Left colon (tissue), 2 donors: ENCODE data around the gene NEUROG2. TPM values are rescaled to one million over a fixed set of nuclear protein-coding genes. Genes with fewer than 3 reads are reported as not detected.
"Not testable (repeated sequence)": the region's sequence is repeated elsewhere in the genome, so short reads cannot be mapped to it uniquely, and the experiment has no call there.

Experiments
- ATAC-seq: fragments of 200-7000 bp; cut with Tn5 transposase; one replicate; pipeline ENCODE4 v1.9.1; 2020; ENCODE audit warnings: mild to moderate bottlenecking, moderate library complexity
- DNase-seq, 2 donors: peaks; one replicate each; pipeline ENCODE4 v3.0.0-alpha.2; 2020
- intact Hi-C, 2 donors: fragments of 100-400 bp; cut with DNase I in 1 of 2; cut with micrococcal nuclease in 1 of 2; formaldehyde crosslinking; loops; one replicate each; pipeline versions ENCODE4 v1.11.2 to v1.14.0; 2022; cut with DNase I, micrococcal nuclease
- total RNA-seq, 2 donors: library from RNA; stranded (reverse); fragmentation: NEBNext Ultra II Directional; extraction: Animal tissue kit (Norgen Biotek cat#: 25700); gene quantifications; one replicate each; pipeline ENCODE4 v1.2.1, GENCODE V29; 2021
- donor health status: DM: no; HTN: no; CAD: no.
- donor health status: DM: yes; HTN: yes; CAD: no.

NEUROG2 gene
- total RNA-seq, 2 donors from 2014 or later = not detected

DNA sequence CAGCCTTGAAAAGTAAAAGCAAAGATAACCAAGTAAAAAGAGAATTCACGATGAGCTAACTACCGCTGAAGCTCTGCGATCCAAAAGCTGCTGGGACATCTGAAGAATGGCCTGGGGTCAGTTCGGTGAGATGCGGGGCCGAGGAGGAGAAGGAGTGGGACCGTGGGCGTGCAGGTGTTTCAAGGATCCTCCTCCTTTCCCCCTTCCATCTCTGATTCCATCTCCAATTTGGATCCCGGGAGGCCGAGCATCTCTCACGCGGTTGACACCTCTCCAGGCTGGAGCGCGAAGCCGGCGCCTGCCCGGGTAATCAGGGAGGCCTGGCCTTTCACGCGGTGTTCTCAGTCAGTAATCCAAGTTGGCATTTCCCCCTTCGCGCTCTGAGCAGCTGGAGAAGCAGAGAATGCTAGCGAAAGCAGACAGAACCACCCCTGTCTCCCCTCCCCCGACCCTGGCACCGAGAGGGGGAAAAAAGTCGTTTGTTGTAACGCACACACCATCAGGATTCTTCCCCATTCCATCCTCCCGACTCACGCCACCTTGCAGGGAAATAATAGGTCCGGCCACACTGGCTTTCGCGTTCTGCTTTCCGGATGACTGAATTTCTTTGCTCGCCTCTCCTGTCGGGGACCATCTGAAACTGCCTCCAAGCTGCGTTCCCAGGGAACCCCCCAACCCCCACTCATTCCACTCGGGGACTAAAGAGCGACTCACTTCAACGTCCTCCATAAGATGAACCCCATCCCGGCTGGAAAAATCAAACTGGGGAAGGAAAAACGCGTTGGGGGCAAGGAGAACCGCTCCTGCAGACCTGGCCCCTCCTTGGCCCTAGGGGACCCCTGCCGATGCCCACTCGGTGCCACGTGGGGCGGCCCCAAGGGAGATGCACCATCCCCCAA is 6.5 kb downstream of the NEUROG2 start:
- ATAC-seq (no peak), DNase-seq (no peak)
- intact Hi-C loops = no loop called here

- ATAC-seq = no peak
- intact Hi-C loops = no loop called here
Measured at GRCh38 chr4:112508356-112508755, 7.6 kb downstream of the NEUROG2 start.

DNA sequence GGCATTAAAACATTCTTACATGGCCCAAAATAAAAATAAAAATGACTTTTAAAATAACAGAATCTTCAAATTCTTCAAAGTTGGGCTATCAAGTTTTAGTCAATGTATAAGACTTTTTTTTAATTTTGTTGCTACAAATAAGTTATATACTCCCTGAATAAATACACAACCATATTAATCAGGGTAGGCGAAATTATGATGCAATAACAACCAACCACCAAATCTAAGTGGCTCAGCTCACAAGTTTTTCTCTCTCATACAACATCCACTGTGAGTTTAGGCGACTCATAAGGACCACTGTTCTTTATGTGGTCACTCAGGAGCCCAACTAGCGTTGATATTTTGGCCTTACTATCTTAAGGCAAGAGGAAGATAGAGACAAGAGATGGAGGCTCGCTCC is 11.2 kb downstream of the NEUROG2 start:
- no peak for DNase-seq
- intact Hi-C loops = no loop called here
- ATAC-seq = no peak

More at GRCh38 chr4:112508356-112508755, 7.6 kb downstream of the NEUROG2 start:
- no peak for DNase-seq

GRCh38 chr4:112502871-112503270 is 13.1 kb downstream of the NEUROG2 start:
- ATAC-seq = no peak
- intact Hi-C loops = no loop called here
- no peak for DNase-seq

DNA sequence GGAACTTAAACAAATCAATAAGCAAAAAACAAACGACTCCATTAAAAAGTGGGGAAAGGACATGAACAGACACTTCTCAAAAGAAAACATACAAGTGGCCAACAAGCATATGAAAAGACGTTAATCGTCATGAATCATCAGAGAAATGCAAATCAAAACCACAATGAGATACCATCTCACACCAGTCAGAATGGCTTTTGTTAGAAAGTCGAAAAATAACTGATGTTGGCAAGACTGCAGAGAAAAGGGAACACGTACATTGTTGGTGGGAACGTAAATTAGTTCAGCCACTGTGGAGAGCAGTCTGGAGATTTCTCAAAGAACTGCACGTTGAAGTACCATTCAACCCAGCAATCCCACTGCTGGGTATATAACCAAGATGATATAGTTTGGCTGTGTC is 23.7 kb downstream of the NEUROG2 start:
- no peak for ATAC-seq
- DNase-seq = no peak
- intact Hi-C loops = no loop called here

- DNase-seq, ATAC-seq, intact Hi-C loops: not testable (repeated sequence)
Measured at GRCh38 chr4:112490808-112491207, 25.2 kb downstream of the NEUROG2 start.

DNA sequence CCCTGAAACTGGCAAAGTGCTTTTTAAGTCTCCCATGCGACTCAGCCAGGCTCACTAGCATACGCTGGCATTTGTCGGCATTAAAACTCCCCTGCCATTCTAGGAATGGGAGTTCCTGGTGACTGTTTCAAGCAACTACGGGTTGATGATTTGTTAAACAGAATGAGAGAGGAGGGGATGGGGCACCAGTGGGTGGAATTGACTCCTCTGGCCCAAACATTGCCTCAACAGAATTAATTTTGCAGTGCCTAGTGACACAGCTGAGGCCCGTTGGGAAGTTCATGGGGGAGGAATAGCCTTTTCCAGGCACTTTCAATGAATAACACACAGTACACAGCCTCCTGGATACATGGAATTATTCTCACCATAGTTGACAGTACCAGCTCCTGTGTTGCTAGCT is 30.1 kb downstream of the NEUROG2 start:
- intact Hi-C loops = no loop called here
- DNase-seq = no peak

GRCh38 chr4:112473985-112474384 is 42.0 kb downstream of the NEUROG2 start:
- DNase-seq (no peak), ATAC-seq (no peak)
- intact Hi-C loops = no loop called here

More for the DNA sequence above, 30.1 kb downstream of the NEUROG2 start:
- ATAC-seq = no peak

GRCh38 chr4:112472318-112472717 is 43.7 kb downstream of the NEUROG2 start:
- intact Hi-C loops = no loop called here
- no peak for DNase-seq
- no peak for ATAC-seq

Other genes with a start within 250 kb of the NEUROG2 start
- 1 to 10 TPM; 4.0 to 7.0 TPM for gene TIFA, start 230.3 kb downstream of the NEUROG2 start, total RNA-seq
- 10 to 100 TPM; 23.0 to 26.3 TPM for gene ALPK1, start 218.8 kb downstream of the NEUROG2 start, total RNA-seq
- gene ZGRF1, start 120.7 kb upstream of the NEUROG2 start, total RNA-seq = 1 to 10 TPM; 2.0 to 4.1 TPM
- gene LARP7, start 121.0 kb upstream of the NEUROG2 start, total RNA-seq = 10 to 100 TPM; 36.8 to 43.4 TPM